IMR-90 (cell line): Measurements from ENCODE around the gene TMA7.

Experiments
- CEBPB ChIP-seq: IDR thresholded peaks from 2 replicates; pipeline ENCODE4 v1.6.1; 2012; ENCODE audit warnings: low read depth, low read length, improper control_type of control experiment
- CTCF ChIP-seq: conservative IDR thresholded peaks from 2 replicates; pipeline ENCODE4 v1.5.1; 2012; ENCODE audit warnings: mild to moderate bottlenecking, low read depth, low read length, improper control_type of control experiment
- MAZ ChIP-seq: IDR thresholded peaks from 2 replicates; pipeline ENCODE4 v1.6.1; 2012; ENCODE audit warnings: low read depth, mild to moderate bottlenecking, low read length, improper control_type of control experiment, moderate library complexity, borderline replicate concordance
- MXI1 ChIP-seq: IDR thresholded peaks from 2 replicates; pipeline ENCODE4 v1.6.1; 2012; ENCODE audit warnings: low read depth, mild to moderate bottlenecking, low read length, moderate library complexity, borderline replicate concordance
- NFE2L2 ChIP-seq: fragments of 150-350 bp; IDR thresholded peaks from 2 replicates; pipeline ENCODE4 v1.6.1; 2016; ENCODE audit warnings: low read depth, mild to moderate bottlenecking, low read length
- POLR2A ChIP-seq: IDR thresholded peaks from 2 replicates; pipeline ENCODE4 v1.6.1; 2012; ENCODE audit warnings: mild to moderate bottlenecking, low read depth, low read length
- RAD21 ChIP-seq: IDR thresholded peaks from 2 replicates; pipeline ENCODE4 v1.6.1; 2012; ENCODE audit warnings: low read length, improper control_type of control experiment
- RCOR1 ChIP-seq: IDR thresholded peaks from 2 replicates; pipeline ENCODE4 v1.6.1; 2012; ENCODE audit warnings: mild to moderate bottlenecking, low read length, improper control_type of control experiment; ENCODE audit not compliant: insufficient replicate concordance
- RFX5 ChIP-seq: IDR thresholded peaks from 2 replicates; pipeline ENCODE4 v1.8.0; 2012; ENCODE audit warnings: low read depth, mild to moderate bottlenecking, low read length, moderate library complexity
- SMC3 ChIP-seq: fragments of 150-350 bp; IDR thresholded peaks from 2 replicates; pipeline ENCODE4 v1.6.1; 2016; ENCODE audit warnings: low read depth, mild to moderate bottlenecking, antibody characterized with exemption, low read length, moderate library complexity

DNA sequence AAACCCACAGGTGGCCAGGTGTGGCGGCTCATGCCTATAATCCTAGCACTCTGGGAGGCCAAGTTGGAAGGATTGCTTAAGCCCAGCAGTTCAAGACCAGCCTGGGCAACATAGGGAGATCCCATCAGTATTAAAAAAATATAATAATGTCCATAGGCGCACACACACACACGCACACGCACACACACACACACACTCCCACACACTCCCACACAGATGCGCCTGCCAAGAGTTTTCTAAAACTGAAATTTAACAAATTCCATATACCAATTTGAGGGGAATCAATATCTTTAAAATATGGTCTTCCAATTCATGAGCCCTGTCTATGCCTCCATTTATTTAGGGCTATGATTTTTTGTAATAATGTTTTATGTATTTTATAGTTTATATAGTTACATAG is 46.9 kb downstream of the TMA7 start:
- TF ChIP-seq MAZ (no peak), RAD21 (no peak), CTCF (no peak), CEBPB (no peak), NFE2L2 (no peak), RCOR1 (no peak), POLR2A (no peak), SMC3 (no peak), MXI1 (no peak), RFX5 (no peak)
